IPS DF 4.7 (cell line): ENCODE results near the gene HOXA10.

Experiments
- DNase-seq: peaks from one replicate; pipeline ENCODE4 v3.0.0-alpha.2; 2013; ENCODE audit warnings: low spot score; ENCODE audit errors: extremely low read depth

HOXA10 gene

GRCh38 chr7:27168265-27168947 lies 5.7 kb downstream of the HOXA10 start:
- no peak for DNase-seq

- no peak for DNase-seq
Measured at GRCh38 chr7:27167916-27168264, 6.2 kb downstream of the HOXA10 start.

- no peak for DNase-seq
Measured at GRCh38 chr7:27166531-27167505, 7.3 kb downstream of the HOXA10 start.

- DNase-seq: no peak
Measured at GRCh38 chr7:27165996-27166530, 8.1 kb downstream of the HOXA10 start.

- DNase-seq: no peak
Measured at GRCh38 chr7:27165089-27165995, 8.8 kb downstream of the HOXA10 start, which contains the start of gene HOXA9. HOXA9 (minus strand) TSS chr7:27165537; CDS start chr7:27165457, 80 bp downstream.

- DNase-seq: no peak
Measured at GRCh38 chr7:27164367-27165088, 9.6 kb downstream of the HOXA10 start.

GRCh38 chr7:27164045-27164366 lies 10.1 kb downstream of the HOXA10 start:
- DNase-seq: no peak

GRCh38 chr7:27163288-27164044 lies 10.7 kb downstream of the HOXA10 start:
- DNase-seq: no peak

- no peak for DNase-seq
Measured at GRCh38 chr7:27162561-27163287, 11.4 kb downstream of the HOXA10 start.

- no peak for DNase-seq
Measured at GRCh38 chr7:27161721-27162560, 12.2 kb downstream of the HOXA10 start.

- no peak for DNase-seq
Measured at GRCh38 chr7:27161214-27161720, 12.9 kb downstream of the HOXA10 start.

- DNase-seq: no peak
Measured at GRCh38 chr7:27160546-27161213, 13.4 kb downstream of the HOXA10 start.

- DNase-seq: no peak
Measured at GRCh38 chr7:27160145-27160545, 14.0 kb downstream of the HOXA10 start.

- no peak for DNase-seq
Measured at GRCh38 chr7:27159266-27160144, 14.6 kb downstream of the HOXA10 start.

GRCh38 chr7:27158436-27159265 lies 15.5 kb downstream of the HOXA10 start:
- DNase-seq: no peak
